Astrocyte (in vitro differentiated cells and primary cell): ENCODE measurements around the gene RNLS. TPM values are rescaled to one million over a fixed set of nuclear protein-coding genes. Genes with fewer than 3 reads are reported as not detected.

ENCODE experiments used
- DNase-seq: peaks from one replicate; pipeline ENCODE4 v3.0.0-alpha.2; 2010; ENCODE audit warnings: low read depth
- FAIRE-seq: peaks from 2 replicates; lab custom pipeline; 2011; peaks lifted over from hg19 to GRCh38; lab: Jason Lieb, UNC
- H2AFZ ChIP-seq: 2 replicates; pipeline ENCODE4 v1.6.0; 2012; ENCODE audit warnings: low read depth, low read length, inconsistent platforms
- H3K27ac ChIP-seq: 2 replicates; pipeline ENCODE4 v1.5.1; 2011; ENCODE audit warnings: low read depth, low read length, inconsistent platforms
- H3K27me3 ChIP-seq: 2 replicates; pipeline ENCODE4 v1.6.0; 2011; ENCODE audit warnings: low read length, inconsistent platforms; ENCODE audit not compliant: insufficient read depth
- H3K36me3 ChIP-seq: 2 replicates; pipeline ENCODE4 v1.5.1; 2011; ENCODE audit warnings: low read length, inconsistent platforms; ENCODE audit not compliant: insufficient read depth
- H3K4me1 ChIP-seq: 2 replicates; pipeline ENCODE4 v1.5.1; 2011; ENCODE audit warnings: low read length, inconsistent platforms; ENCODE audit not compliant: insufficient read depth
- H3K4me2 ChIP-seq: 2 replicates; pipeline ENCODE4 v1.6.0; 2012; ENCODE audit warnings: low read length, inconsistent platforms
- H3K4me3 ChIP-seq: 2 replicates; pipeline ENCODE4 v1.5.1; 2011; ENCODE audit warnings: low read depth, mild to moderate bottlenecking, low read length, inconsistent platforms; ENCODE audit not compliant: insufficient read depth
- H3K79me2 ChIP-seq: 2 replicates; pipeline ENCODE4 v1.6.0; 2012; ENCODE audit warnings: mild to moderate bottlenecking, low read length, inconsistent platforms; ENCODE audit not compliant: insufficient read depth
- H3K9ac ChIP-seq: 2 replicates; pipeline ENCODE4 v1.6.0; 2012; ENCODE audit warnings: mild to moderate bottlenecking, low read length, inconsistent platforms
- H3K9me3 ChIP-seq: 2 replicates; pipeline ENCODE4 v1.5.1; 2012; ENCODE audit warnings: low read depth, mild to moderate bottlenecking, low read length, inconsistent platforms; ENCODE audit not compliant: insufficient read depth
- H4K20me1 ChIP-seq: 2 replicates; pipeline ENCODE4 v1.6.0; 2012; ENCODE audit warnings: low read length, inconsistent platforms; ENCODE audit not compliant: insufficient read depth
- H3K27ac Mint-ChIP-seq: one replicate; pipeline ENCODE4 v1.8.0; 2021; ENCODE audit warnings: mild to moderate bottlenecking, mixed read lengths; ENCODE audit not compliant: unreplicated experiment
- H3K27me3 Mint-ChIP-seq: one replicate; pipeline ENCODE4 v1.8.0; 2021; ENCODE audit warnings: low read depth, mixed read lengths; ENCODE audit not compliant: unreplicated experiment
- H3K36me3 Mint-ChIP-seq: one replicate; pipeline ENCODE4 v1.8.0; 2021; ENCODE audit warnings: low read depth, mixed read lengths; ENCODE audit not compliant: unreplicated experiment
- H3K4me1 Mint-ChIP-seq: one replicate; pipeline ENCODE4 v1.8.0; 2021; ENCODE audit warnings: low read depth, mixed read lengths; ENCODE audit not compliant: unreplicated experiment
- H3K4me3 Mint-ChIP-seq: one replicate; pipeline ENCODE4 v1.8.0; 2021; ENCODE audit warnings: mild to moderate bottlenecking, moderate library complexity, mixed read lengths; ENCODE audit not compliant: unreplicated experiment
- H3K9me3 Mint-ChIP-seq: one replicate; pipeline ENCODE4 v1.8.0; 2021; ENCODE audit warnings: mild to moderate bottlenecking, mixed read lengths; ENCODE audit not compliant: unreplicated experiment
- CTCF ChIP-seq: IDR thresholded peaks from 2 replicates; pipeline ENCODE4 v1.5.1; 2011; ENCODE audit warnings: low read depth, mild to moderate bottlenecking, inconsistent platforms, low read length, moderate library complexity; ENCODE audit not compliant: insufficient read depth
- EZH2 ChIP-seq: IDR thresholded peaks from 2 replicates; pipeline ENCODE4 v1.6.1; 2012; ENCODE audit warnings: mild to moderate bottlenecking, low read length, inconsistent platforms; ENCODE audit not compliant: insufficient read depth
- total RNA-seq: library from RNA; stranded (reverse); gene quantifications from 2 replicates; pipeline ENCODE4 v1.2.1, GENCODE V29; 2021

Gene RNLS
- total RNA-seq, 1 donor from 2014 or later = 6.9 TPM

- no peaks in the 10 kb centered on the region for H3K79me2 ChIP-seq
- Mint-ChIP-seq H3K4me1 (no peaks in the 10 kb centered on the region), H3K27me3 (peaks cover 2% of the 10 kb centered on the region), H3K4me3 (no peak overlapping the region), H3K36me3 (no peaks in the 10 kb centered on the region), H3K27ac (no peak overlapping the region), H3K9me3 (peaks cover 3% of the 10 kb centered on the region)
- TF ChIP-seq CTCF (no peak), EZH2 (no peak)
- no peak overlapping the region for H3K4me2 ChIP-seq
- no peak overlapping the region for H2AFZ ChIP-seq
- no peaks in the 10 kb centered on the region for H3K27me3 ChIP-seq
- H3K4me1 ChIP-seq = no peaks in the 10 kb centered on the region
- H4K20me1 ChIP-seq = no peaks in the 10 kb centered on the region
- no peaks in the 10 kb centered on the region for H3K36me3 ChIP-seq
- H3K9ac ChIP-seq = no peak overlapping the region
- no peak overlapping the region for H3K27ac ChIP-seq
- no peaks in the 10 kb centered on the region for H3K9me3 ChIP-seq
- no peak for DNase-seq
- no peak for FAIRE-seq
- no peak overlapping the region for H3K4me3 ChIP-seq
These were observed 235.4 kb downstream of the RNLS start for GRCh38 chr10:88347597-88348304.

GRCh38 chr10:88347022-88347421, 236.1 kb downstream of the RNLS start:
- no peaks in the 10 kb centered on the region for H3K4me1 Mint-ChIP-seq
- no peaks in the 10 kb centered on the region for H3K36me3 Mint-ChIP-seq
- peaks cover 2% of the 10 kb centered on the region for H3K27me3 Mint-ChIP-seq
- TF ChIP-seq EZH2 (no peak), CTCF (no peak)
- H3K36me3 ChIP-seq = no peaks in the 10 kb centered on the region
- no peaks in the 10 kb centered on the region for H3K27me3 ChIP-seq
- FAIRE-seq = no peak
- no peak for DNase-seq
- no peak overlapping the region for H2AFZ ChIP-seq
- H3K27ac Mint-ChIP-seq = no peak overlapping the region
- H3K27ac ChIP-seq = no peak overlapping the region
- no peak overlapping the region for H3K4me2 ChIP-seq
- H3K9me3 Mint-ChIP-seq = peaks cover 3% of the 10 kb centered on the region
- no peak overlapping the region for H3K4me3 Mint-ChIP-seq
- H3K4me3 ChIP-seq = no peak overlapping the region
- no peaks in the 10 kb centered on the region for H4K20me1 ChIP-seq
- H3K9ac ChIP-seq = no peak overlapping the region
- H3K9me3 ChIP-seq = no peaks in the 10 kb centered on the region
- H3K4me1 ChIP-seq = no peaks in the 10 kb centered on the region
- no peaks in the 10 kb centered on the region for H3K79me2 ChIP-seq
